GM12878 (cell line): ENCODE data around the gene ANKRD45. TPM values are rescaled to one million over a fixed set of nuclear protein-coding genes. Genes with fewer than 3 reads are reported as not detected.

Experiments
- ATAC-seq: fragments of 200-7000 bp; cut with Tn5 transposase; 3 replicates; pipeline ENCODE4 v1.9.1; 2020; ENCODE audit warnings: mild to moderate bottlenecking, moderate library complexity
- BruUV-seq: library from RNA; stranded (reverse); fragments of 400-500 nt; replicated peaks from 2 replicates; lab custom pipeline; 2021; lab: Mats Ljungman, UMichigan
- CTCF ChIA-PET: fragments of 300-600 bp; sonication (Branson Sonifier 250); formaldehyde crosslinking; extraction: SDS; loops from one replicate; lab custom pipeline; 2021; ENCODE audit warnings: inconsistent platforms; lab: Yijun Ruan, JAX
- POLR2A ChIA-PET: fragments of 350-600 bp; formaldehyde crosslinking; extraction: SDS; loops from one replicate; lab custom pipeline; 2021; ENCODE audit warnings: inconsistent platforms; lab: Charles Lee
- RAD21 ChIA-PET: fragments of 300-600 bp; sonication (Branson Sonifier 250); formaldehyde crosslinking; loops from one replicate; lab custom pipeline; 2023; ENCODE audit warnings: antibody characterized with exemption; ENCODE audit not compliant: unreplicated experiment; lab: Charles Lee
- SMC1A ChIA-PET: fragments of 300-600 bp; sonication (Branson Sonifier 250); formaldehyde crosslinking; loops from one replicate; lab custom pipeline; 2023; ENCODE audit not compliant: unreplicated experiment, uncharacterized antibody; lab: Charles Lee
- DNase-seq: peaks from one replicate; pipeline ENCODE4 v3.0.0-alpha.2; 2011; ENCODE audit warnings: low read depth, low spot score
- FAIRE-seq: peaks from 3 replicates; lab custom pipeline; 2011; peaks lifted over from hg19 to GRCh38; lab: Jason Lieb, UNC
- H2AFZ ChIP-seq: 2 replicates; pipeline ENCODE4 v1.6.0; 2011; ENCODE audit warnings: low read depth, low read length, control low read depth; ENCODE audit not compliant: control insufficient read depth
- H3K27ac ChIP-seq: 2 replicates; pipeline ENCODE4 v1.5.1; 2011; ENCODE audit warnings: control low read depth; ENCODE audit not compliant: control insufficient read depth, insufficient read depth
- H3K27me3 ChIP-seq, 2 experiments: replicated peaks in 1 of 2; 2 replicates each; pipeline versions ENCODE4 v1.6.0 to v1.6.1; 2011; ENCODE audit warnings: low read length in 1 of 2; ENCODE audit not compliant: control insufficient read depth in 2 of 2, insufficient read depth in 2 of 2
- H3K36me3 ChIP-seq, 2 experiments: 2 replicates each; pipeline ENCODE4 v1.5.1; 2011; ENCODE audit warnings: low read length in 1 of 2; ENCODE audit not compliant: control insufficient read depth in 2 of 2, insufficient read depth in 2 of 2
- H3K4me1 ChIP-seq: 2 replicates; pipeline ENCODE4 v1.6.1; 2011; ENCODE audit warnings: mild to moderate bottlenecking, low read length, moderate library complexity, mixed read lengths; ENCODE audit not compliant: control insufficient read depth, insufficient read depth
- H3K4me2 ChIP-seq: 2 replicates; pipeline ENCODE4 v1.6.0; 2011; ENCODE audit warnings: control low read depth; ENCODE audit not compliant: control insufficient read depth, insufficient read depth
- H3K4me3 ChIP-seq: fragments of 200-600 bp; sonication (generic); 2 replicates; pipeline ENCODE4 v1.5.1; 2016
- H3K79me2 ChIP-seq: 2 replicates; pipeline ENCODE4 v1.6.0; 2011; ENCODE audit warnings: low read length; ENCODE audit not compliant: control insufficient read depth, insufficient read depth
- H3K9ac ChIP-seq: 2 replicates; pipeline ENCODE4 v1.8.0; 2011; ENCODE audit warnings: low read length, control low read depth, mixed read lengths; ENCODE audit not compliant: control insufficient read depth, insufficient read depth
- H3K9me3 ChIP-seq: replicated peaks from 3 replicates; pipeline ENCODE4 v1.5.1; 2011; ENCODE audit warnings: mild to moderate bottlenecking, low read length; ENCODE audit not compliant: control insufficient read depth, insufficient read depth
- H4K20me1 ChIP-seq: 2 replicates; pipeline ENCODE4 v1.6.0; 2011; ENCODE audit not compliant: control insufficient read depth, insufficient read depth
- ATF7 ChIP-seq: fragments of 450-650 bp; IDR thresholded peaks from 2 replicates; pipeline ENCODE4 v1.6.1; 2016; ENCODE audit warnings: low read depth, mild to moderate bottlenecking
- ELK1 ChIP-seq: IDR thresholded peaks from 2 replicates; pipeline ENCODE4 v1.6.1; 2012; ENCODE audit warnings: low read depth, low read length, improper control_type of control experiment
- FOXM1 ChIP-seq: IDR thresholded peaks from 2 replicates; pipeline ENCODE4 v1.6.1; 2012; ENCODE audit warnings: low read depth, mild to moderate bottlenecking, inconsistent platforms, low read length, moderate library complexity
- IRF5 ChIP-seq: fragments of 450-650 bp; IDR thresholded peaks from 2 replicates; pipeline ENCODE4 v1.6.1; 2017; ENCODE audit warnings: borderline replicate concordance
- KDM1A ChIP-seq: fragments of 200-600 bp; sonication (generic); IDR thresholded peaks from 2 replicates; pipeline ENCODE4 v1.6.1; 2016; ENCODE audit warnings: borderline replicate concordance
- MLLT1 ChIP-seq: fragments of 450-650 bp; IDR thresholded peaks from 2 replicates; pipeline ENCODE4 v1.6.1; 2016; ENCODE audit warnings: mild to moderate bottlenecking
- MXI1 ChIP-seq: fragments of 150-350 bp; IDR thresholded peaks from 2 replicates; pipeline ENCODE4 v1.6.1; 2011; ENCODE audit warnings: low read depth, mild to moderate bottlenecking, inconsistent platforms, low read length, improper control_type of control experiment
- NFXL1 ChIP-seq: fragments of 450-650 bp; IDR thresholded peaks from 2 replicates; pipeline ENCODE4 v1.6.1; 2017; ENCODE audit warnings: antibody characterized with exemption, mild to moderate bottlenecking, borderline replicate concordance
- NR2F1 ChIP-seq: fragments of 450-650 bp; conservative IDR thresholded peaks from 2 replicates; pipeline ENCODE4 v1.6.1; 2017; ENCODE audit warnings: mild to moderate bottlenecking
- PAX8 ChIP-seq: fragments of 450-650 bp; IDR thresholded peaks from 2 replicates; pipeline ENCODE4 v1.6.1; 2017; ENCODE audit warnings: mild to moderate bottlenecking, moderate library complexity
- PKNOX1 ChIP-seq: fragments of 450-650 bp; IDR thresholded peaks from 2 replicates; pipeline ENCODE4 v1.6.1; 2016; ENCODE audit warnings: mild to moderate bottlenecking
- RB1 ChIP-seq: fragments of 450-650 bp; formaldehyde crosslinking; IDR thresholded peaks from 2 replicates; pipeline ENCODE4 v1.6.1; 2017; ENCODE audit warnings: mild to moderate bottlenecking, borderline replicate concordance
- SIN3A ChIP-seq: IDR thresholded peaks from 2 replicates; pipeline ENCODE4 v1.6.1; 2012; ENCODE audit warnings: low read depth, low read length, improper control_type of control experiment
- TARDBP ChIP-seq: IDR thresholded peaks from 2 replicates; pipeline ENCODE4 v1.6.1; 2016; ENCODE audit warnings: borderline replicate concordance
- ZNF274 ChIP-seq: IDR thresholded peaks from one replicate; pipeline ENCODE4 v1.8.0; 2011; ENCODE audit not compliant: insufficient read length, insufficient read depth
- ZNF384 ChIP-seq: IDR thresholded peaks from 2 replicates; pipeline ENCODE4 v1.6.1; 2012; ENCODE audit warnings: low read depth, mild to moderate bottlenecking, low read length, improper control_type of control experiment, borderline replicate concordance
- WGBS: methylation state at CpG from one replicate; pipeline ENCODE4 v1.1.6; 2016; ENCODE audit warnings: low lambda C conversion rate; ENCODE audit not compliant: insufficient replicate concordance, insufficient coverage; ENCODE audit errors: missing lambda C conversion rate; 5-methylcytosine and 5-hydroxymethylcytosine counted together
- in situ Hi-C: fragments of 300-500 bp; cut with MboI; formaldehyde crosslinking; loops from 9 replicates; pipeline ENCODE4 v1.14.3; 2018; ENCODE audit warnings: mixed read lengths
- intact Hi-C: fragments of 100-400 bp; cut with micrococcal nuclease; formaldehyde crosslinking; loops from one replicate; pipeline ENCODE4 v1.14.2; 2022; ENCODE audit not compliant: unreplicated experiment
- polyA plus RNA-seq, 11 experiments: library from polyadenylated mRNA; depleted of rRNA in 4 of 11; unstranded in 6 of 11; stranded (reverse) in 5 of 11; fragments of >200 nt; fragmentation: Nextera tagmentation in 4 of 11; fragmentation: Illumina TruSeq in 1 of 11; extraction: Ambion mirVana in 4 of 11; extraction: Trizol in 1 of 11; gene quantifications; 1 replicate in 1 of 11; 2 replicates in 10 of 11; pipeline versions ENCODE4 v1.2.1 to v1.2.3, GENCODE V29; 2011 to 2016; ENCODE audit warnings: inconsistent platforms in 2 of 11, missing spikeins in 2 of 11, low read depth in 1 of 11
- total RNA-seq, 4 experiments: library from RNA; depleted of rRNA in 3 of 4; stranded (reverse); fragments of >200 nt in 3 of 4; fragmentation: Illumina TruSeq in 1 of 4; extraction: Trizol in 1 of 4; gene quantifications; 2 replicates each; pipeline versions ENCODE4 v1.2.1 to v1.2.3, GENCODE V29; 2013 to 2021

The ANKRD45 gene
- total and polyA plus RNA-seq, 10 of the 15 experiments (the other 5 are each of a cell fraction or from before 2014, with no cell fraction given), result 0.04 to 0.15 (median 0.13) TPM; not detected in 5

GRCh38 chr1:173570370-173571007, 99.2 kb downstream of the ANKRD45 start (continued):
- no peak for TF ChIP-seq TARDBP
- no peak for TF ChIP-seq ZNF274
- 0 out of 2 replicates have a peak, but pooled peaks have one; percentile 22 for TF ChIP-seq NR2F1
- TF ChIP-seq NFXL1, result no peak
- TF ChIP-seq ZNF384, result no peak
- no peak for TF ChIP-seq RB1
- no peak for TF ChIP-seq SIN3A

GRCh38 chr1:173568483-173568882, 101.2 kb downstream of the ANKRD45 start:
- TF ChIP-seq ELK1, result no peak
- TF ChIP-seq NR2F1, result no peak
- no peak for TF ChIP-seq ATF7
- TF ChIP-seq FOXM1, result no peak
- TF ChIP-seq MXI1, result no peak
- no peak for TF ChIP-seq KDM1A
- TF ChIP-seq PAX8, result no peak
- TF ChIP-seq IRF5, result no peak
- no peak for TF ChIP-seq PKNOX1
- TF ChIP-seq MLLT1, result no peak
- intact Hi-C loops, result no loop called here

More at GRCh38 chr1:173568483-173568882, 101.2 kb downstream of the ANKRD45 start:
- ATAC-seq (no peak), DNase-seq (no peak), FAIRE-seq (no peak)
- RAD21 ChIA-PET, result no interaction called here
- SMC1A ChIA-PET, result interaction anchor here (1.0 kb wide), 1 partner anchor 8 kb away, joined by 3 read pairs; no protein-coding TSS in a partner anchor
- no peaks in the 10 kb centered on the region for H3K79me2 ChIP-seq
- no peak overlapping the region for H3K4me2 ChIP-seq
- H4K20me1 ChIP-seq, result no peaks in the 10 kb centered on the region
- H3K36me3 ChIP-seq, result no peaks in the 10 kb centered on the region
- H2AFZ ChIP-seq, result no peak overlapping the region
- H3K27ac ChIP-seq, result no peak overlapping the region
- H3K27me3 ChIP-seq, result no peaks in the 10 kb centered on the region
- CTCF ChIA-PET, result no interaction called here
- POLR2A ChIA-PET, result no interaction called here
- in situ Hi-C loops, result no loop called here
- WGBS, result 0% methylated on average over 1 of the region's 1 CpG
- BruUV-seq, result no TSS peak
- H3K9ac ChIP-seq, result no peak overlapping the region
- H3K4me1 ChIP-seq, result no peaks in the 10 kb centered on the region
- no peaks in the 10 kb centered on the region for H3K9me3 ChIP-seq
- H3K4me3 ChIP-seq, result no peak overlapping the region
